NCI-H446 (cell line): ENCODE data around the gene SKAP1.
A peak's percentile ranks its signal among the peaks of the same experiment; 100 is the strongest.
"Not testable (repeated sequence)": the region's sequence is repeated elsewhere in the genome, so short reads cannot be mapped to it uniquely, and the experiment has no call there.

ENCODE experiments used
- DNase-seq, 2 experiments: peaks; one replicate each; lab custom pipeline; 2025; lab: John Stamatoyannopoulos, UW

SKAP1 gene

GRCh38 chr17:48412841-48413240, 17.2 kb downstream of the SKAP1 start:
- DNase-seq: no peak

- not testable (repeated sequence) for DNase-seq
These were observed 19.2 kb downstream of the SKAP1 start for GRCh38 chr17:48410821-48411220.

- no peak for DNase-seq
These were observed 20.4 kb downstream of the SKAP1 start for GRCh38 chr17:48409607-48410006.

- DNase-seq: no peak
These were observed 23.0 kb downstream of the SKAP1 start for GRCh38 chr17:48406936-48407567.

- no peak for DNase-seq
These were observed 35.2 kb downstream of the SKAP1 start for GRCh38 chr17:48394821-48395220.

GRCh38 chr17:48393283-48393682, 36.7 kb downstream of the SKAP1 start:
- no peak for DNase-seq

- no peak for DNase-seq
These were observed 37.2 kb downstream of the SKAP1 start for GRCh38 chr17:48392857-48393256.

GRCh38 chr17:48391444-48391843, 38.6 kb downstream of the SKAP1 start:
- DNase-seq: no peak

- no peak for DNase-seq
These were observed 40.1 kb downstream of the SKAP1 start for GRCh38 chr17:48389903-48390302.

- no peak for DNase-seq
These were observed 40.9 kb downstream of the SKAP1 start for GRCh38 chr17:48388955-48389743.

- no peak for DNase-seq
These were observed 43.2 kb downstream of the SKAP1 start for GRCh38 chr17:48386826-48387225.

- no peak for DNase-seq
These were observed 44.7 kb downstream of the SKAP1 start for GRCh38 chr17:48385319-48385718.

GRCh38 chr17:48384164-48384563, 45.9 kb downstream of the SKAP1 start:
- no peak for DNase-seq

GRCh38 chr17:48382989-48383388, 47.0 kb downstream of the SKAP1 start:
- DNase-seq: no peak

GRCh38 chr17:48378708-48379392, 51.2 kb downstream of the SKAP1 start:
- DNase-seq: no peak

GRCh38 chr17:48378238-48378637, 51.8 kb downstream of the SKAP1 start:
- no peak for DNase-seq

GRCh38 chr17:48376682-48377325, 53.2 kb downstream of the SKAP1 start:
- no peak for DNase-seq

- DNase-seq: no peak
These were observed 54.7 kb downstream of the SKAP1 start for GRCh38 chr17:48375356-48375755.

- DNase-seq: peak in 1 of 2 experiments; percentile 4
These were observed 55.3 kb downstream of the SKAP1 start for GRCh38 chr17:48374650-48375230.

- no peak for DNase-seq
These were observed 56.1 kb downstream of the SKAP1 start for GRCh38 chr17:48373883-48374282.

GRCh38 chr17:48373130-48373830, 56.7 kb downstream of the SKAP1 start:
- DNase-seq: no peak
